CD4-positive, alpha-beta T cell (primary cell): ENCODE measurements around the gene CFAP299. TPM values are rescaled to one million over a fixed set of nuclear protein-coding genes. Genes with fewer than 3 reads are reported as not detected.

Experiments
- ATAC-seq: fragments of 200-7000 bp; cut with Tn5 transposase; one replicate; pipeline ENCODE4 v1.10.0; 2022; ENCODE audit warnings: mild to moderate bottlenecking; ENCODE audit not compliant: poor library complexity
- CTCF ChIA-PET: fragments of 350-600 bp; sonication (Branson Sonifier 250); formaldehyde crosslinking; loops from one replicate; lab custom pipeline; 2021; ENCODE audit warnings: antibody characterized with exemption, inconsistent platforms; lab: Charles Lee
- POLR2A ChIA-PET: fragments of 350-600 bp; sonication (Branson Sonifier 250); formaldehyde crosslinking; loops from one replicate; lab custom pipeline; 2021; ENCODE audit warnings: antibody characterized with exemption, inconsistent platforms; lab: Charles Lee
- DNase-seq, 14 experiments: peaks; one replicate each; pipeline ENCODE4 v3.0.0-alpha.2; 2013 to 2020; ENCODE audit warnings: mixed read lengths in 2 of 14
- H3K27ac ChIP-seq, 2 donors: one replicate each; pipeline versions ENCODE4 v1.5.1 to v1.7.0; 2013; ENCODE audit warnings: low read length in 2 of 2, low read depth in 1 of 2, mild to moderate bottlenecking in 1 of 2
- H3K27me3 ChIP-seq, 2 experiments: 1 replicate in 1 of 2; 2 replicates in 1 of 2; pipeline versions ENCODE4 v1.6.1 to v1.7.0; 2013; ENCODE audit warnings: low read length in 2 of 2, control low read depth in 1 of 2, mild to moderate bottlenecking in 1 of 2, moderate library complexity in 1 of 2; ENCODE audit not compliant: insufficient read depth in 2 of 2, control insufficient read depth in 1 of 2
- H3K36me3 ChIP-seq: one replicate; pipeline ENCODE4 v1.6.1; 2013; ENCODE audit warnings: low read length, control low read depth; ENCODE audit not compliant: insufficient read depth
- H3K4me1 ChIP-seq: one replicate; pipeline ENCODE4 v1.6.1; 2013; ENCODE audit warnings: low read length, control low read depth; ENCODE audit not compliant: insufficient read depth
- H3K4me3 ChIP-seq: one replicate; pipeline ENCODE4 v1.5.1; 2013; ENCODE audit warnings: mild to moderate bottlenecking, low read length, moderate library complexity
- H3K9me3 ChIP-seq, 2 experiments: 1 replicate in 1 of 2; 2 replicates in 1 of 2; pipeline versions ENCODE4 v1.6.1 to v1.7.0; 2013; ENCODE audit warnings: low read length in 2 of 2, mild to moderate bottlenecking in 2 of 2, control low read depth in 1 of 2, moderate library complexity in 1 of 2; ENCODE audit not compliant: control insufficient read depth in 1 of 2, insufficient read depth in 1 of 2
- H3K27ac Mint-ChIP-seq: one replicate; pipeline ENCODE4 v1.8.0; 2020; ENCODE audit warnings: mixed read lengths
- H3K27me3 Mint-ChIP-seq: one replicate; pipeline ENCODE4 v1.8.0; 2021; ENCODE audit warnings: mixed read lengths
- H3K36me3 Mint-ChIP-seq: one replicate; pipeline ENCODE4 v1.8.0; 2021; ENCODE audit warnings: low read depth, mixed read lengths
- H3K4me1 Mint-ChIP-seq: one replicate; pipeline ENCODE4 v1.8.0; 2021; ENCODE audit warnings: low read depth, mixed read lengths
- H3K4me3 Mint-ChIP-seq: one replicate; pipeline ENCODE4 v1.8.0; 2020; ENCODE audit warnings: mild to moderate bottlenecking, mixed read lengths
- H3K9me3 Mint-ChIP-seq: one replicate; pipeline ENCODE4 v1.8.0; 2020; ENCODE audit warnings: mixed read lengths
- intact Hi-C, 2 experiments: fragments of 100-400 bp; cut with DNase I in 1 of 2; cut with micrococcal nuclease in 1 of 2; formaldehyde crosslinking; loops; one replicate each; pipeline versions ENCODE4 v1.15.1 to v1.9.0; 2023 to 2025; cut with DNase I, micrococcal nuclease
- total RNA-seq, 174 experiments: library from RNA in 2 of 174; stranded (reverse) in 2 of 174; gene quantifications; one replicate each; pipeline ENCODE4 v1.2.3 and lab custom pipeline; 2021 to 2026
- TF ChIP-seq, protein P1 (sequence below): fragments of 200-600 bp; IDR thresholded peaks from one replicate; pipeline ENCODE4 v1.8.0; 2022; ENCODE audit warnings: antibody characterized with exemption, mild to moderate bottlenecking

Gene CFAP299
- total RNA-seq, 2 experiments from 2014 or later: not detected

GRCh38 chr4:80710748-80711451 lies 375.4 kb downstream of the CFAP299 start:
- DNase-seq (no peak), ATAC-seq (no peak)
- H3K4me1 Mint-ChIP-seq: peaks cover 46% of the 10 kb centered on the region
- no peaks in the 10 kb centered on the region for H3K27me3 Mint-ChIP-seq
- H3K9me3 Mint-ChIP-seq: no peaks in the 10 kb centered on the region
- Histone ChIP-seq H3K36me3 (no peaks in the 10 kb centered on the region), H3K27ac (no peak overlapping the region), H3K4me3 (no peak overlapping the region), H3K27me3 (no peaks in the 10 kb centered on the region), H3K4me1 (no peaks in the 10 kb centered on the region), H3K9me3 (no peaks in the 10 kb centered on the region)
- no peak overlapping the region for H3K4me3 Mint-ChIP-seq
- intact Hi-C loops: no loop called here
- TF ChIP-seq, protein P1, sequence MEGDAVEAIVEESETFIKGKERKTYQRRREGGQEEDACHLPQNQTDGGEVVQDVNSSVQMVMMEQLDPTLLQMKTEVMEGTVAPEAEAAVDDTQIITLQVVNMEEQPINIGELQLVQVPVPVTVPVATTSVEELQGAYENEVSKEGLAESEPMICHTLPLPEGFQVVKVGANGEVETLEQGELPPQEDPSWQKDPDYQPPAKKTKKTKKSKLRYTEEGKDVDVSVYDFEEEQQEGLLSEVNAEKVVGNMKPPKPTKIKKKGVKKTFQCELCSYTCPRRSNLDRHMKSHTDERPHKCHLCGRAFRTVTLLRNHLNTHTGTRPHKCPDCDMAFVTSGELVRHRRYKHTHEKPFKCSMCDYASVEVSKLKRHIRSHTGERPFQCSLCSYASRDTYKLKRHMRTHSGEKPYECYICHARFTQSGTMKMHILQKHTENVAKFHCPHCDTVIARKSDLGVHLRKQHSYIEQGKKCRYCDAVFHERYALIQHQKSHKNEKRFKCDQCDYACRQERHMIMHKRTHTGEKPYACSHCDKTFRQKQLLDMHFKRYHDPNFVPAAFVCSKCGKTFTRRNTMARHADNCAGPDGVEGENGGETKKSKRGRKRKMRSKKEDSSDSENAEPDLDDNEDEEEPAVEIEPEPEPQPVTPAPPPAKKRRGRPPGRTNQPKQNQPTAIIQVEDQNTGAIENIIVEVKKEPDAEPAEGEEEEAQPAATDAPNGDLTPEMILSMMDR: no peak
- no peaks in the 10 kb centered on the region for H3K36me3 Mint-ChIP-seq
- POLR2A ChIA-PET: no interaction called here
- no peak overlapping the region for H3K27ac Mint-ChIP-seq
- CTCF ChIA-PET: no interaction called here

- DNase-seq (no peak), ATAC-seq (no peak)
- no peak overlapping the region for H3K4me3 Mint-ChIP-seq
- H3K36me3 ChIP-seq: no peaks in the 10 kb centered on the region
- H3K36me3 Mint-ChIP-seq: no peaks in the 10 kb centered on the region
- no peak overlapping the region for H3K4me3 ChIP-seq
- H3K27me3 ChIP-seq: no peaks in the 10 kb centered on the region
- intact Hi-C loops: no loop called here
- no peaks in the 10 kb centered on the region for H3K9me3 ChIP-seq
- TF ChIP-seq, protein P1: no peak
- ChIA-PET CTCF (no interaction called here), POLR2A (no interaction called here)
- no peak overlapping the region for H3K27ac ChIP-seq
- H3K4me1 Mint-ChIP-seq: peaks cover 46% of the 10 kb centered on the region
- H3K4me1 ChIP-seq: no peaks in the 10 kb centered on the region
- H3K9me3 Mint-ChIP-seq: no peaks in the 10 kb centered on the region
- no peaks in the 10 kb centered on the region for H3K27me3 Mint-ChIP-seq
- no peak overlapping the region for H3K27ac Mint-ChIP-seq
These were observed 376.4 kb downstream of the CFAP299 start for GRCh38 chr4:80711956-80712355.

DNA sequence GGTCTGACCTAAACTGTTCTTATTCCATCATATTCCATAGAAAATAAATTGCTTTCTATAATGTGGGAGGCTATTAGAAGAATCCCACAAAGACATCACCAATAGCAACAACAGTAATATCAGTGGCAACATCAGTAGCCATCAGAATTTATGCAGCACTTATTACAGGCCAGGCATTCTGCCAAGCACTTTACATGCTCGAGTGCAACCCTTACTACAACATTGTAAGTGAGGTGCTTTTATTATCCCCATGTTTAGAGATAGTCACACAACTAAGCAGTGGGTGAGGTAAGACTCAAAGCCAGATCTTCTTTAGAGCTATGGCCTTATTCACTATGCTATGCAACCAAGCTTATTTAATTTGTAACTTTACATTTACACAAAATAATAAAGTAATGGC lies 377.9 kb downstream of the CFAP299 start:
- H3K4me1 Mint-ChIP-seq: peaks cover 34% of the 10 kb centered on the region
- POLR2A ChIA-PET: no interaction called here

More for the DNA sequence above, 377.9 kb downstream of the CFAP299 start:
- Histone ChIP-seq H3K27me3 (no peaks in the 10 kb centered on the region), H3K9me3 (no peaks in the 10 kb centered on the region), H3K4me1 (no peaks in the 10 kb centered on the region), H3K4me3 (no peak overlapping the region), H3K36me3 (no peaks in the 10 kb centered on the region), H3K27ac (no peak overlapping the region)
- Mint-ChIP-seq H3K9me3 (peaks cover 2% of the 10 kb centered on the region), H3K27me3 (no peaks in the 10 kb centered on the region), H3K27ac (no peak overlapping the region), H3K36me3 (no peaks in the 10 kb centered on the region), H3K4me3 (no peak overlapping the region)
- TF ChIP-seq, protein P1: no peak
- ATAC-seq (no peak), DNase-seq (no peak)
- intact Hi-C loops: no loop called here
- CTCF ChIA-PET: no interaction called here
